Activated CD8-positive, alpha-beta T cell treated with anti-CD3 and anti-CD28 coated beads for 36 hours (primary cell): ENCODE results near the gene TTC28. TPM values are rescaled to one million over a fixed set of nuclear protein-coding genes. Genes with fewer than 3 reads are reported as not detected.

Experiments used
- ATAC-seq: fragments of 200-7000 bp; cut with Tn5 transposase; one replicate; pipeline ENCODE4 v1.10.0; 2021; ENCODE audit warnings: mild to moderate bottlenecking, moderate library complexity
- CTCF ChIA-PET: fragments of 350-600 bp; sonication (Branson Sonifier 250); formaldehyde crosslinking; loops from one replicate; lab custom pipeline; 2021; ENCODE audit warnings: antibody characterized with exemption; lab: Charles Lee
- POLR2A ChIA-PET: fragments of 350-600 bp; sonication (Branson Sonifier 250); formaldehyde crosslinking; loops from one replicate; lab custom pipeline; 2021; ENCODE audit warnings: antibody characterized with exemption; lab: Charles Lee
- DNase-seq: peaks from one replicate; pipeline ENCODE4 v3.0.0-alpha.2; 2020
- H3K27ac Mint-ChIP-seq: one replicate; pipeline ENCODE4 v1.8.0; 2021; ENCODE audit warnings: mild to moderate bottlenecking, mixed read lengths
- H3K27me3 Mint-ChIP-seq: one replicate; pipeline ENCODE4 v1.8.0; 2021; ENCODE audit warnings: mixed read lengths
- H3K36me3 Mint-ChIP-seq: one replicate; pipeline ENCODE4 v1.8.0; 2021; ENCODE audit warnings: low read depth, mixed read lengths
- H3K4me1 Mint-ChIP-seq: one replicate; pipeline ENCODE4 v1.8.0; 2021; ENCODE audit warnings: low read depth, mixed read lengths
- H3K4me3 Mint-ChIP-seq: one replicate; pipeline ENCODE4 v1.8.0; 2021; ENCODE audit warnings: mild to moderate bottlenecking, moderate library complexity, mixed read lengths
- H3K9me3 Mint-ChIP-seq: one replicate; pipeline ENCODE4 v1.8.0; 2021; ENCODE audit warnings: mixed read lengths
- CTCF ChIP-seq: fragments of 200-600 bp; IDR thresholded peaks from one replicate; pipeline ENCODE4 v1.8.0; 2022; ENCODE audit warnings: antibody characterized with exemption, mild to moderate bottlenecking
- intact Hi-C: fragments of 100-400 bp; cut with micrococcal nuclease; formaldehyde crosslinking; loops from one replicate; pipeline ENCODE4 v1.10.0; 2022
- total RNA-seq, 2 experiments: library from RNA; stranded (reverse); gene quantifications; one replicate each; pipeline ENCODE4 v1.2.3, GENCODE V29; 2021

TTC28 gene
- total RNA-seq, 2 experiments from 2014 or later = 0.58 to 1.9 TPM

- no peak overlapping the region for H3K27ac Mint-ChIP-seq
- no peak for ATAC-seq
Measured at GRCh38 chr22:28188178-28188879, 491.3 kb downstream of the TTC28 start.

GRCh38 chr22:28187612-28188011, 492.0 kb downstream of the TTC28 start:
- intact Hi-C loops = no loop called here
- TF ChIP-seq CTCF = no peak
- Mint-ChIP-seq H3K4me3 (no peak overlapping the region), H3K4me1 (no peaks in the 10 kb centered on the region), H3K27ac (no peak overlapping the region), H3K9me3 (no peaks in the 10 kb centered on the region), H3K27me3 (no peaks in the 10 kb centered on the region), H3K36me3 (no peaks in the 10 kb centered on the region)
- DNase-seq = no peak
- CTCF ChIA-PET = no interaction called here
- ATAC-seq = no peak
- POLR2A ChIA-PET = no interaction called here

More at GRCh38 chr22:28188178-28188879, 491.3 kb downstream of the TTC28 start:
- no peaks in the 10 kb centered on the region for H3K27me3 Mint-ChIP-seq
- H3K4me1 Mint-ChIP-seq = no peaks in the 10 kb centered on the region
- ChIA-PET POLR2A (no interaction called here), CTCF (no interaction called here)
- intact Hi-C loops = no loop called here
- no peak overlapping the region for H3K4me3 Mint-ChIP-seq
- no peak for TF ChIP-seq CTCF
- H3K9me3 Mint-ChIP-seq = no peaks in the 10 kb centered on the region
- DNase-seq = no peak
- no peaks in the 10 kb centered on the region for H3K36me3 Mint-ChIP-seq

GRCh38 chr22:28186641-28187040, 493.0 kb downstream of the TTC28 start:
- H3K9me3 Mint-ChIP-seq = no peaks in the 10 kb centered on the region
- DNase-seq (no peak), ATAC-seq (no peak)
- POLR2A ChIA-PET = no interaction called here
- H3K4me1 Mint-ChIP-seq = no peaks in the 10 kb centered on the region
- H3K27ac Mint-ChIP-seq = no peak overlapping the region
- H3K27me3 Mint-ChIP-seq = no peaks in the 10 kb centered on the region
- H3K4me3 Mint-ChIP-seq = no peak overlapping the region
- H3K36me3 Mint-ChIP-seq = no peaks in the 10 kb centered on the region
- no peak for TF ChIP-seq CTCF
- CTCF ChIA-PET = no interaction called here
- intact Hi-C loops = no loop called here

GRCh38 chr22:28185130-28185529, 494.5 kb downstream of the TTC28 start:
- H3K27me3 Mint-ChIP-seq = no peaks in the 10 kb centered on the region
- no peaks in the 10 kb centered on the region for H3K36me3 Mint-ChIP-seq
- TF ChIP-seq CTCF = no peak
- ChIA-PET CTCF (no interaction called here), POLR2A (no interaction called here)
- no peak for ATAC-seq
- intact Hi-C loops = no loop called here
- no peaks in the 10 kb centered on the region for H3K9me3 Mint-ChIP-seq
- H3K4me3 Mint-ChIP-seq = no peak overlapping the region
- H3K4me1 Mint-ChIP-seq = no peaks in the 10 kb centered on the region
- no peak overlapping the region for H3K27ac Mint-ChIP-seq
- no peak for DNase-seq

- Mint-ChIP-seq H3K36me3 (no peaks in the 10 kb centered on the region), H3K27ac (no peak overlapping the region), H3K4me3 (no peak overlapping the region), H3K4me1 (no peaks in the 10 kb centered on the region), H3K27me3 (no peaks in the 10 kb centered on the region), H3K9me3 (no peaks in the 10 kb centered on the region)
- ChIA-PET POLR2A (no interaction called here), CTCF (no interaction called here)
- ATAC-seq = no peak
- DNase-seq = no peak
- no peak for TF ChIP-seq CTCF
- intact Hi-C loops = no loop called here
Measured at GRCh38 chr22:28183078-28183860, 496.4 kb downstream of the TTC28 start.
